ENCODE data around the gene PRIM2.
"Not testable (repeated sequence)": the region's sequence is repeated elsewhere in the genome, so short reads cannot be mapped to it uniquely, and the experiment has no call there.

PRIM2 gene

DNA sequence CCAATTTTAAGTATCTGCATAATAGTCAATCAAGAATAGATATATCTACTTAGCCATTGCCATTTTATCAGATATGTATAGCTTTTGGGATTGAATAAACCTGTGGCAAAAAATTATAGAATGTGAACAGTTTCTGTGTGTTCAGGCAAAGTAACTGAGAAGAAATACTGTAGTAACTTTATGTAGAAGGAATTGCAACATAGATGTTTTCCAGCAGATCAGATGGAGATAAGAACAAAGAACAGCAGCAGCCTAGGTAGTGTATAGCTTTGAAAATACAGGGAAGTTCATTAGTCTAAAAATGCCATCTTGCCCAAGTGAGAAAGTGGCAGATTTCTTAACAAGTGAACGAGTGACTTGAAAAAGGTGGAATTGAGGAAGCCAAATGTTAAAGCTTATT, 197.7 kb downstream of the PRIM2 start:
- DNase-seq (ENCODE audit: low read depth): not testable (repeated sequence)

DNA sequence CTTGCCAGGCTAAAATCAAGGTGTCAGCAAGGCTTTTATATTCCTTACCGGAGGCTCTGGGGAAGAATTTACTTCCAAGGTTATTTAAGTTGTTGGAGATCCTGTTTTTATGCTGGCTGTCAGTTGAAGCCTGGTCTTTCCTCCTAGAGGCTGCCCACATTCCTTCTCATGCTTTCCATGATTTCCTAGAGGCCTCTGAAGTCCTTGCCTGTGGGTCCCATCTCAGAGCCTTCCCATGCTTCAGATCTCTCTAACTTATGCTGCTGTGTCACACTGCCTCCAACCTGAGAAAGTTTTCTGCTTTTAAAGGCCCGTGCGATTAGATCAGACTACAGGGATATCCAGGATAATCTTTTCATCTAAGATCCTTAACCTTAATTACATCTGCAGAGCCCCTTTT, 198.4 kb downstream of the PRIM2 start:
- not testable (repeated sequence) for DNase-seq (ENCODE audit: low read depth)

DNA sequence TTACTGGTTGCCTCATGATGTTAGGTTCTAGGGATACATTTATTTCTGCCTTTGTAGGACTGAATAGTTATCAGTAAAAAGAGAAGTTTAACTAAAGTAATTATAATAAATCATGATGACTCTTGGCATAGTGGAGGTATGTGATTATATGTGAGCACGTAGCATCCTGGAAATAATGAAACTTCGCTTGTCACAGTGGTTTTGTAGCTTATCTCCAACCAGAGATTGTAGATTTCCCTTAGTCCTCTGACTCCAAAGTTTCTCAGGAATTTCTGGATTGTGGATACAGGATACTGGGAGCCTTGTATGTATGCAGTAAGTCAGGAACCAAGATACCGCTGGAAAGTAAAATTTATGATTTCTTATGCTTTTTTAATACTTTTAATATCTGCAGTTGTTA, 199.3 kb downstream of the PRIM2 start:
- not testable (repeated sequence) for DNase-seq (ENCODE audit: low read depth)

DNA sequence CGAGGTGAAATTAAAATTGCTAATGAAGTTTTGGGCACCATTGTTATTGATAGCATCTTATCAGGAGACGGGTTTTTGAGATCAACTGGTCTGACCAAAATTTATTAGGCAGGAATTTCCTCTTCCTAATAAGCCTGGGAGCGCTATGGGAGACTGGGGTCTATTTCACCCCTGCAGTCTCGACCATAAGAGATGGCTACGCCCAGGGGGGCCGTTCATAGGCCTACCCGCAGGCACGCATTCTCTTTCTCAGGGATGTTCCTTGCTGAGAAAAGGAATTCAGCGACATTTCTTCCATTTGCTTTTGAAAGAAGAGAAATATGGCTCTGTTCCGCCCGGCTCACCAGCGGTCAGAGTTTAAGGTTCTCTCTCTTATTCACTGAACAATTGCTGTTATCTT, 201.8 kb downstream of the PRIM2 start:
- DNase-seq (ENCODE audit: low read depth): not testable (repeated sequence)

DNA sequence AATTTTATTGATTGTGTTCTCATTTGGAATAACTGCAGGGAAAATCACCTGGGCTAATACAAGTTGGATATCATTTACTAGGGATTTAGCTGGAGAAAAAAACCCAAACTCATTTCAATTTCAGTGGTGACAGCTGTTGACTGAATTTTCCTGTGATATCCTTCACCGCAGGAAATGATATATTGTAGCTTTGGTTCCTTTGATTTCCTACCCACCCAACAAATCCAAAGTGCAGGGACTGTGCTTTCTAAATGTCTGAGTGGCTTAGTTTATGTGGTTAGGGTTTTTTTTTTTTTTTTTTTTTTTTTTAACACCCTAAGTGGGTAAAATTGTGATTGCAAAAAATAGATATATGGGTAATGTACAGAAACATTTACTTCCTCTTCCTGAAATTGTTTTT, 203.7 kb downstream of the PRIM2 start:
- not testable (repeated sequence) for DNase-seq (ENCODE audit: low read depth)

DNA sequence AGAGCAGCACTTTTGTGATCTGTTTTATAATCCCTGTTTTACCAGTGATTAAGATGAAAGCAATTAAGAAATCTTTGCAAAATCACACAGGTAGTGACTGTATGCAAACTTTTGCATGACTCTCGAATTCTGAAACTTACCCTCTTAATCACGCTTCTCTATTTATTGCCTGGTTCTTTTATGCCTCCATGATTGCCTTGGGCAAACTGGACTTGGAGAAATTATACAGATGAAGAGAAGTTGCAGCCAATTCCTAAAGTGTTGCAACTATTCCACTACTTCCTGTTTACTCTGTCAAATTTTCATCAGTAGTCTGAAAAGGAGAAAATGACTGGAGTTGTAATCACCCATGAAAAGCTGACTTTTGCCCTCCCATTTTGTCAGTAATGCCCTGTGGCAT, 205.8 kb downstream of the PRIM2 start:
- DNase-seq (ENCODE audit: low read depth): not testable (repeated sequence)

DNA sequence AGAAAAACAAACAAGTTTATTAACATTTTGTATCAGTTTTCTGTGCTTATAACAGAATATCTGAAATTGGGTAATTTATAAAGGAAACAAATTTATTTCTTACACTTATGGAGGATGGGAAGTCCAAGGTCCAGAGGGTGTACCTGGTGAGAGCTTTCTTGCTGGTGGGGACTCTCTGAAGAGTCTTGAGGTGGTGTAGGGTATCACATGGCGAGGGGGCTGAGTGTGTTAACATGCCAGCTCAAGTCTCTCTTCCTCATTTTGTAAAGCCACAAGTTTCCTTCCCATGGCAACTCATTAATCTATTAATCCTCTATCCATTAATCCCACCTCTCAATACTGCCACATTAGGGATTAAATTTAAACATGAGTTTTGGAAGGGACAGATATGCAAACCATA, 212.3 kb downstream of the PRIM2 start:
- not testable (repeated sequence) for DNase-seq (ENCODE audit: low read depth)

DNA sequence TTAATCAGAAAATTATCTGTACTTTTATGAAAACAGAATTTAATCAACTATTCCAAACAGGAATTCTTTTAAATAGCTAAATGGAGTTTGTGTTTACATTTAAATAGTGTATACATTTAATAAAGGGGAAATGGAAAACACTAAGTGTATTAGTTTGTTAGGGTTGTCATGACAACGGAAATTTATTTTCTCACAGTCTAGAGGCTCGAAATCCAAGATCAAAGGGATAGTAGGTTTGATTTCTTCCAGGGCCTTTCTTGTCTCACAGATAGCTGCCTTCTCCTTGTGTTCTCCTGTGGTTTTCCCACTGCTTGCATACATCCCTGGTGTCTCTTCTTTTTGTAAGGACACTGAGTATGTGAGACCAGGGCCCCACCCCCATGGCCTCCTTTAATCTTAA, 215.2 kb downstream of the PRIM2 start:
- DNase-seq (ENCODE audit: low read depth): not testable (repeated sequence)

DNA sequence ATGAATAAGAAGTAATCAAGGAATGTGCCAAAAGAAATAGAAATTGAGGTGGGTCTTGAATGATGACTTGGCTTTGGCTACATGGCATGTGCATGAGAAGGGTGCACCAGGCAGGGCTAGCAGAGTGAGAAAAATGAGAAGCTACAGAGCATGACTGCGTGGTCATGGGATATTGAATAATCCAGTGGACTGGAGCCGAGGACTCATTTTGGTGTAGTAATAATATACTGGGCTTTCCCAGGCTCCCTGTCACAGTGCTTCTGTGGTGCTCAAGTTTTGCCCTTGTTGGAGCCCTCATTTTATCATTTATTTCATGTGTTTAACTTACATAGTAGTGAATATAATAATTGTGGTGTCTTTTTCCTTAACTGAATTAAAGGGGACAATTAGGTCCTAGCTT, 217.7 kb downstream of the PRIM2 start:
- DNase-seq (ENCODE audit: low read depth): not testable (repeated sequence)

DNA sequence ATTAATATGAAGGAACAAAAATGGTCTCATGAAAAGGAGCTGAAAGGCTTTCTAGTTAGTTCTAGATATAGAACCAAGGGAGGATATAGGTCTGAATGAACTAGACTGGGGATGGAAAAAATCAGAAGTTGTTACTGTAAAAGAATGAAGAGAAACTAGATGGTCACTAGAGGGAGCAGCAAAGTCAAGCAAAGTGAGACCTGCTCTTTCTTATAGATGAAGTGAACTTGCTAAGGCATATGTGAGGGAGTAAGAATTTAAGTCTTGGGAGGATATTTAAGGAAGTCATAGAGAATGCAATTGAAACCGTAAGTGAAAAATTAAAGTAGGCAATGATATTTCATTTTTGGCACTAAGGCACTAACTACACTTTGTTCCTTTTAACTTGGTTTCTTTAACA, 218.6 kb downstream of the PRIM2 start:
- not testable (repeated sequence) for DNase-seq (ENCODE audit: low read depth)

DNA sequence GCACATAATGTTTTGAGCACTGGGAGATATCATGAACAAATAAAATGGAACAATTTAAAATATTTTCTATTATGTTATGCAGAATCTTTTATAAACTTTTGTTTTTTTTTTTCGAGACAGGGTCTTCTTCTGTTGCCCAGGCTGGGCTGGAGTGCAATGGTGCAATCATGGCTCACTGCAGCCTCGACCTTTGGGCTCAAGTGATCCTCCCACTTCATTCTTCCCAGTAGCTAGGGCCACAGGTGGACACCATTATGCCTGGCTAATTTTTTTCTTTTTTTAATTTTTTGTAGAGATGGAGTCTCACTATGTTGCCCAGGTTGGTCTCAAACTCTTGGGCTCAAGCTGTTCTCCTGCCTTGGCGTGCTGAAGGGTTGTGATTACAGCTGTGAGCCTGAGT, 220.5 kb downstream of the PRIM2 start:
- not testable (repeated sequence) for DNase-seq (ENCODE audit: low read depth)

DNA sequence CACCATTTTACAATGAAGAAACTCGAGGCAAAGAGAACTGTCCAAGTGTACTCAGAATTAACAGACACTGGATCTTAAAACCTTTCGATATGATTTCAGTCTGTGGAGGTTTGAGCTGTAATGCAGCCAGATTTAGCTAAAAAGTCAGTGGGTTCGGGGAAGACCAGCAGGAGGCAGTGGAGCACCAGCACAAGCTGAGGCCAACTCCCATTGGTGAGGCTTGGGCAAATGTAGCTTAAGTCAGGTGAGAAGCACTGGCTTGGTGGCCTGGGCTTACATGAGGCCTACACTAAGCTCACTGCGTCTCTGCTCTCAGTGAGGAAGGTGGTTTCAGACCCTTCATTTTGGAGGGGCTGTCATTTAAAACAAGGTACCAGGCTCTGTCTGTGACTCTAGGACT, 234.5 kb downstream of the PRIM2 start:
- not testable (repeated sequence) for DNase-seq (ENCODE audit: low read depth)

DNA sequence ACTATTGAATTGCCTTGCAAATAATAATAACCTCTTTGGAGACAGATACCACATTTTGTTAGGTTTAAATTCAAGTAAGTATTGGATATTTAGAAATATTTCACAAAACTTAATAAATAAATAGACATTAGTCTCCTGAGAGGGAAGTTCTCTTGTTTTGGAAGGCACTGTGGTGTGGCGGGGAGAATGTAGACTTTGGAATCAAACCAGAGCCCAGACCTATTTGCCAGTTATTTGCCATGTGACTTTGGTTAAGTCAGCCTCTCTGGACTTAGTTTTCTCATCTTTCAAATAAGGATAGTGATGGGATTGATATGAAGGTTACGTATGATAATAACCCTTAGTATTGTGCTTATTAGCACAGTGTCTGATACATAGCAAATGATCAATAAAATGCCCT, 240.4 kb downstream of the PRIM2 start:
- not testable (repeated sequence) for DNase-seq (ENCODE audit: low read depth)

DNA sequence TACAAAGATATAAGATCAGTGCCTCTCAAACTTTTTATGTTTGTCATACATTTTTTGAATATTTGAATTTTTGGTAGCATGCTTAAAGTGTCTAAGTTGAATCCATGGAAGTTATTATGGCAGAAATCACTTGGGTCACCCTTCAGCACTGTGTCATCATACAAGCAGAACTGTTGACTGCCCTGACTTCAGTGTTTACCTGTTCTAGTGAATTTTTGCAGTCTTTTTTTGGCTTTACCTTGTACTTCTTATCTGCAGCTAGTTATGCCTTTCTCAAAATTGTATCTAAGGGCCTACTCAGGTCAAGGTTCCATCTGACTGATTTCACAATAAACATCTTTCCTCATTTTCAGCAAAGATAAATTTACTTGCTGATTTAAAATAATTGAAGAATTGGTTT, 241.7 kb downstream of the PRIM2 start:
- not testable (repeated sequence) for DNase-seq (ENCODE audit: low read depth)

DNA sequence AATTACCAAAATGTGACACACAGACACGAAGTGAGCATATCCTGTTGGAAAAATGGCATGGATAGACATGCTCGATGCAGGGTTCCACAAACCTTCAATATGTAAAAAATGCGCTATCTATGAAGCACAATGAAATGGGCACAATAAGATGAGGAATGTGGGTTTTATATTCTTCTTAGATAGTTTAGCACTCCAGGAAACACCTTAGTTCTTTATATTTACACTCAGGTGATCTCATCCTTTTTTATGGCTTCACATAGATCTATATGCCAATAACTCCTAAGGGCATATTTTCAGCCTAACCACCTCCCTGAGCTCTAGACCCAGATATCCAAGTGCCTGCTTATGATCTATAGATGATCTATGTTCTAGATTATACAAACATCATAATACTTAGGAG, 244.8 kb downstream of the PRIM2 start:
- DNase-seq (ENCODE audit: low read depth): not testable (repeated sequence)

DNA sequence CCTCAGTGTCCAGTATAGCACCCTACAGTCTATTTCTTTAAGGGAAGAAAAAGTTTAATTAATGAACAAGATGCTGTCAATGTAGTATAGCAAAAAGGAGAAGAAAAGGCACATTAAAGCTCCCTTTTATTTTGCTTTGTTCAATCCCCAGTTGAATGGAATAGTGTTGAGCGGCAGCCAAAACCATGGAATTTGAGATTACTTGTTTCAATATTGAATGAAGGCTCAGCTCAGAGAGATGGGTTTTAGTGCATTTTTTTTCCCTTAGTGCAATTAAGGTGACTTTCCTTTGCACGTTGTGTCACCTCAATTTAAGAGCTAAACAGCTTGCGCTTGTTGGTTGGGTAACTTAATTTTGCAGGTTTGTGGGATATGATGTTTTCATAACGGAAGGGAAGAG, 254.7 kb downstream of the PRIM2 start:
- DNase-seq (ENCODE audit: low read depth): not testable (repeated sequence)

DNA sequence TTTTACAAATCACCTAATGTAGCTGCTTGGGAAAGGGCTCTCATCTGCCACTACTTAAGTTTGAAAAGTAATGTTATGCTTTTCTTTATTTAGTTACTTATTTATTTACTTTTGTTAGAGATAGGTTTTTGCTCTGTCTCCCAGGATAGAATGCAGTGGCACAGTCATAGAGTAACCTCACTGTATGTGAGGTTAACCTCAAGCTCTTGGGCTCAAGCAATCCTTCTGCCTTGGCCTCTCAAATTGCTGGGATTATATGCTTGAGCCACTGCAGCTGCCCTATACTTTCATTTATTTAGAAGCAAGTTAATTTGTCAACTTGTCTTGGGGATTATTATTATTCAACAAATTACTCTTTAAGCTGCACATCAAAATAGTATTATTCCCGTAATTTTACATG, 255.4 kb downstream of the PRIM2 start:
- DNase-seq (ENCODE audit: low read depth): not testable (repeated sequence)

DNA sequence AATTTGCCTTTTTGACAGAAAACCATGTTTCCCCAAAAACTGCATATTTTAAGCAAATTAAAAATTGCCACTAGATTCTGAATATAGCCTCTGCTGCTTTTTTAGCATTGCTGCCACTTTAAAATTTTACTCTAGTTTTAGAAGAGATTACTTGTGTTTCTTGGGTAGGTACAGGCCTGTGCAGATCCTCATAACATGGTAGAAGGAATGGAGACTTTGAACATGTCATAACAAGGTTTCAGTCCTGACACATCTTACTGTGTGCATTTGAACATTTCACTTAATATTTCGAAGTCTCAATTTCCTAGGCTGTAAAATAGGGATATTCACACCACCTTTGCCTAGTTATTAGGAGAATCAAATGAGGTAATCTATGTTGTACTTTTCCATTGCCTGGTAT, 259.6 kb downstream of the PRIM2 start:
- DNase-seq (ENCODE audit: low read depth): not testable (repeated sequence)

DNA sequence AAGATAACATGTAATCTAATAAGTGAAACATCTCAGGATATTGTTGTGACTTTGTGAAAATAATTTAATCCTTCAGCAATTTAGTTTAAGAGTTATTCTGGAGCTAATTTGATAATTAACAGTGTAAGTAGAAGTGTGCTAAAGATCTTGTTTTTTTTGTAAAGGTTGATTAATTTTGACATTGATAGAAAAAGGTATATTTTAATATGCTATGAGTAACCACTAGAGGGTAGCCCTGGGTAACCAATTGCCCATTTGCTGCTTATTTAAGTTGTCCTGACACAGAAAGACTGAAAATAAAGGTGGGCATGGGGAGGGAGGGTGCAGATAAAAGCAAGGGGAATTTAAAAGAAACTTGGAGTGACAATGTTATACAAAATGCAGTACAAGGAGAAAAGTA, 262.1 kb downstream of the PRIM2 start:
- DNase-seq (ENCODE audit: low read depth): not testable (repeated sequence)

DNA sequence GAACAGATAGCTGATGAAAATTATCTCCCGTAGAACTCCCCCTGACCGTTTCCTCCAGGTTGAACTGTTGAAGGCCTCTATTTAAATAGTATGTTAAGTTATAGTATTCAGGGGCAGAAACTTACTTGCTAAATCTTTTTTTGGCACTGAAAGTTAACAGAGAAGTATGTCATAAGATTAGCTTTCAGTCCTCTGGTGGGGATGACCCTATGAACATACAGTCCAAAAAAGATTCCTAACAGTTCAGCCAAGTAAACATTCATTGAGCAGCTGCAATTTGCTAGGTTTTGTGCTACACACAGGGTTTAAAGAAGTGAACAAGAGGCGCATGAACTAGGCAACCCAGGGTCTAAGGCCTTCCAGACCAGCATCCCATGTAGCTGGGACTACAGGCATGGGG, 264.2 kb downstream of the PRIM2 start:
- DNase-seq (ENCODE audit: low read depth): not testable (repeated sequence)

DNA sequence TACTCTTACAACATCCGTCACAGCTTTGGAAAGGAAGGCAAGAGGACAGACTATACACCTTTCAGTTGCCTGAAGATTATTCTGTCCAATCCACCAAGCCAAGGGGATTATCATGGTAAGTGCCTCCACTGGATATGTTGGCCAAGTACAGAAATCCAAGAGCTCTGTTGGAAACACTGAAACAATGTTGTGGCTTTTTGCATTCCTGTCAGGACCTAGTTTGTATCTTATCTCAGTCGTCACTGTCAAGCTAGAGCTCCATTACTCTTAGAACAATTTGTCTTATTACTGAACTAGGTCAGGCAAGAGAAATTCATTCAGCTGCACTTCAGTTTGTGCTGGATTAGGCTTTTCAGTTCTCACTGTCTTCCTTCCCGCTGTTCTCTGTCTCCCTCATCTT, 283.7 kb downstream of the PRIM2 start:
- DNase-seq (ENCODE audit: low read depth): not testable (repeated sequence)

DNA sequence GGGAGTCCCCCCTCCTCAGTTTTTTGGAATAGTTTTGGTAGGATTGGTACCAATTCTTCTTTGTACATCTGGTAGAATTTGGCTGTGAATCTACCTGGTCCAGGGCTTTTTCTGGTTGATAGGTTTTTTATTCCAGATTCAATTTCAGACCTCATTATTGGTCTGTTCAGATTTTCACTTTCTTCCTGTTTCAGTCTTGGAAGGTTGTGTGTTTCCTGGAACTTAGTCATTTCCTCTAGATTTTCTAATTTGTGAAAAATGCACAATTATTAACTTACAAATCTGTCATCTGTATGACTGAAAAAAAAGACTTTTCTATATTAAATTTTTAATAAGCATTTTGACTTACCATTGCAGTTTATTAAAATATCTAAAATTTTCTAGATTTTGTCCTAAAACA, 287.9 kb downstream of the PRIM2 start:
- not testable (repeated sequence) for DNase-seq (ENCODE audit: low read depth)

DNA sequence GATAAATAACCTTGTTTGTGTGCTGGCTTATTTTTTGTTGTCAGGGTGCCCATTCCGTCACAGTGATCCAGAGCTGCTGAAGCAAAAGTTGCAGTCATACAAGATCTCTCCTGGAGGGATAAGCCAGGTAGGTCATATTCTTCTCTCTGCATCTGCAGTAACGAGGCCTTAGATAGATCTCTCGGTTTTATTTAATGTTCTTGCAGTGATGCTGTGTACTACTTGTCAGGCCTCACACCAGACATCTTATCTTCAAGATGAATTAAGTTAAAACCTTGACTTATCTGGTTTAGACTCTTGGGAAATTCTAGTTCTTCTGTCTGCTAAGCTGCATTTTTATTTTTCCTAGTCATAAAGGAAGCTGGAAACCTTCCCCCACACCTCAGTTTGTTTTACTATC, 288.9 kb downstream of the PRIM2 start:
- DNase-seq (ENCODE audit: low read depth): not testable (repeated sequence)

DNA sequence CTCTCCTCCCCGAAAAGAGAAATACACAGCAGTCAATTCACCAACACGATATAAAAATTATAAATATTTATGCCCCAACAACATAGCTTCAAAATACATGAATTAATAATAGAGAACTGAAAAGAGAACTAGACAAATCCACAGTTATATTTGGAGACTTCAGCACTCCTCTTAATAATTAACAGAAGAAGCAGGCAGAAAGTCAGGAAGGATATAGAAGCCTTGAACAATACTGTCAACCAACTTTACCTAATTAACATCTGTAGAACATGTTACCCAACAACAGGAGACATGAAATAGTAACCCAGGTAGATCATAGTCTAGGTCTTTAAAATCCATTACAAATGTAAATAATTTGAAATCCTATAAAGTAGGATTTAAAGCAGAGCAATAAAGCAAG, 293.2 kb downstream of the PRIM2 start:
- DNase-seq (ENCODE audit: low read depth): not testable (repeated sequence)

DNA sequence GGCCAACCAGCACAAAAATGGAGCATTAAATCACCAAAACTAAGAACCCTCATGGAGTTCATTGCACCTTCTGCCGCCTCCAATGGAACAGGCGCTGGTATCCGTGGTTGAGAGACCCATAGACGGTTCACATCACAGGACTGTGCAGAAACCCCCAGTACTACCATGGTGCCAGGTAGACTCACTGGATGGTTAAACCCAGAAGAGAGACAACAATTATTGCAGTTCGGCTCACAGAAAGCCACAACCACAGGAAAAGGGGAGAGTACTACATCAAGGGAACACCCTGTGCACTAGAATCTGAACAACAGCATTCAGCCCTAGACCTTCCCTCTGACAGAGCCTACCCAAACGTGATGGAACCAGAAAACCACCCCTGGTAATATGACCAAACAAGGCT, 301.5 kb downstream of the PRIM2 start:
- not testable (repeated sequence) for DNase-seq (ENCODE audit: low read depth)
